ENCODE measurements around the gene MRGPRF.

DNA sequence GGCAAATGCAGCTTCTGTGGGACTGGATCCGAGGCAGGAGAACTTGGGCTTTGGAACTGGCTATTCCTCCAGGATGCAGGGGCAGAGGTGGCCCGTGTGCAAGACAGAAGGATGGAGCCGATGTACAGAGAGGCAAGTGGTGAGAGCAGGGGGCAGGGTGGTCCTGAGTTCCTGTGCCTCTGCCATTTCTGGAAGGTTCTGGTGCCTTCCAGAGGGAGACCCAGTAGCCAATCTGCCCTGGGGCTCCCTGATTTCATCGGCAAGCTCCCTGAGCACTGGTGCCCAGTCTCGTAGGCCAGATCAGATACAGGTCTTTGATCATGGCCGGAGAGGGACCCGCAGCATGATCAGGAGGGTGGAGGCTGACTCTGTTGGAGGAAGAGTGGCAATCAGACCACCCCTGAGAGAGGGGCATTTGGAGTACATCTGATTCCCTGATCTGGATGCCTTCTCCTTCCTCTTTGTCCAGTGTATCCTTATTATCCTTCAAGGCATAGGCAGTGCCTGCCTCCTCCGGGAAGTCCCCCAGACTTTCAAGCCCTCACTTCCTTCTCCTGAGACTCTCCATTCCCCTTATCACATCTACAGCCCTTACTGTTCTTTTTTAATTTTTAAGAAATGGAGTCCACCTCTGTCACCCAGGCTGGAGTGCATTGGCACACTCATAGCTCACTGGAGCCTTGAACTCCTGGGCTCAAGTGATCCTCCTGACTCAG is 42.0 kb downstream of the MRGPRF start:
- TF ChIP-seq, protein P1, sequence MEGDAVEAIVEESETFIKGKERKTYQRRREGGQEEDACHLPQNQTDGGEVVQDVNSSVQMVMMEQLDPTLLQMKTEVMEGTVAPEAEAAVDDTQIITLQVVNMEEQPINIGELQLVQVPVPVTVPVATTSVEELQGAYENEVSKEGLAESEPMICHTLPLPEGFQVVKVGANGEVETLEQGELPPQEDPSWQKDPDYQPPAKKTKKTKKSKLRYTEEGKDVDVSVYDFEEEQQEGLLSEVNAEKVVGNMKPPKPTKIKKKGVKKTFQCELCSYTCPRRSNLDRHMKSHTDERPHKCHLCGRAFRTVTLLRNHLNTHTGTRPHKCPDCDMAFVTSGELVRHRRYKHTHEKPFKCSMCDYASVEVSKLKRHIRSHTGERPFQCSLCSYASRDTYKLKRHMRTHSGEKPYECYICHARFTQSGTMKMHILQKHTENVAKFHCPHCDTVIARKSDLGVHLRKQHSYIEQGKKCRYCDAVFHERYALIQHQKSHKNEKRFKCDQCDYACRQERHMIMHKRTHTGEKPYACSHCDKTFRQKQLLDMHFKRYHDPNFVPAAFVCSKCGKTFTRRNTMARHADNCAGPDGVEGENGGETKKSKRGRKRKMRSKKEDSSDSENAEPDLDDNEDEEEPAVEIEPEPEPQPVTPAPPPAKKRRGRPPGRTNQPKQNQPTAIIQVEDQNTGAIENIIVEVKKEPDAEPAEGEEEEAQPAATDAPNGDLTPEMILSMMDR (conservative IDR thresholded peaks at IDR 0.05; ENCODE audit: low read length) = no peak
- TF ChIP-seq EZH2phosphoT487 (IDR thresholded peaks at IDR 0.05; ENCODE audit: borderline replicate concordance, low read depth, low read length) = no peak
